ENCODE results near the gene GID4.

GID4 gene

DNA sequence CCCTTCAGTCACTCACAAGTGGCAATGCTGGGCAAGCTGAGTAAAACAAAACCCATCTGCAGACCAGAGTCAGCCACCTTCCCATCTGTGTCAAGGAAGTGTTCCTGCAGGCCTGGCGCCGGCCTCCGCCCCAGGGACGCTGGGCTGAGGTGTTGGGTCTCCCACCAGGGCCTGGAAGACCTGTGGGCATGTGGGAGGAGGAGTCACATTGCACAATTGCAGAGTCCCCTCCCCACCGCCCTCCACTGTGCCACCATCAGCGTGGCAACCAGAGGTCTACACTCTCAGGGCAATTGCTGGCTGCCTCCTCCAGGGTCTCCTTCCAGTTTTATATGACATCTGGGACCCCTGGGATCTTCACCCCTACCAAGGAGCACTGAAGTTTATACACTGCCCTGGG, 66.4 kb downstream of the GID4 start:
- DNase-seq: no peak

DNA sequence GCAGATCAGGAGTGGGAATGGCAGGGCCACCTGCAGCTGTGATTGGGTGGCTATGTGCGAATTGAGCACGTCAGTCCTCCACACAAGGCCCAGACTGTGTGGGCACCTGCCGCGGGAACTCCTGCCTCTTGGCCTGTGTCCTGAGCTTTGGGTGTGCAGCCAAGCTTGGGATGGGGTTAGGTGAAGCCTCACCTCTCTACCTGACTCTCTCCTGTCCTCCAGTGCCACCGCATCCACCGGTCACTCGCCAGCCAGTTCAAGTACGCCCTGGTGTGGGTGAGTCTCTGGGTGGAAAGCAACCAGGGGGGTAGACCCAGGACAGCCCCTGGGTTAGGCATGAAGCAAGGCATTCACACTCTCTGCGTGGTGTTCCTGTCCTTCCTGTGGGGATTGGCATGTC, 67.0 kb downstream of the GID4 start:
- DNase-seq: no peak

DNA sequence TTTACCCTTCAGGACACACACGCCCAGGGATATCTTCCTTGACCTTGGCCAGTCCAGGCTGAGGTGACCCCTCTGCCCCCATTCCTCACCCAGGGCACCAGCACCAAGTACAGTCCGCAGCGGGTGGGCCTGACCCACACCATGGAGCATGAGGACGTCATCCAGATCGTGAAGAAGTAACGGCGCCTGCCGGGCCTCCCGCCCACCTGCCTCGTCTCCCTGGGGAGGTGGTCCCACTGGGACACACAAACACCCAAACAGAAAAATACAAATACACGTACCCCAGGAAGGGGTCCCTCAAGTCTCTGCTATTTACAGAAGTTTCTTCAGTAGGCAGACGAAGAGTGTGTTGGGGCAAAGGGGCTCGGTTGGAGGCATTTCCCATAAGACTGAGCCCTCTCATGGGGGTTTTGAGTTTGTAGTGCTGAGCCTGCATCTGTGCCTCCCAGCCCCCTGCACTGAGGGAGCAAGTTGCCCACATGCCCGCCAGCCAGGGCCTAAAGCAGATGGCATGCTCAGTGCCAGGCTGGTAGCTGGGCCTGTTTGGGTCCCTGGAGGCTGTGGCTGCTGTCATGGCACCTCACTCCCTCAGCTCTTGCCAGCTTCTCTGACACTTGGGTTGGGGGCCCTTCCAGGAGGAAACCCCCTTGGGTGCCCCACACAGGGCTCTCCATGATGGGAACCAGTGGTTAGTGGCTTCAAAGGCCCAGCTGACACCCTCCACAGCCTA, 68.0 kb downstream of the GID4 start:
- no peak for DNase-seq

- no peak for DNase-seq
Observed at GRCh38 chr17:18107971-18108370, 68.8 kb downstream of the GID4 start.

DNA sequence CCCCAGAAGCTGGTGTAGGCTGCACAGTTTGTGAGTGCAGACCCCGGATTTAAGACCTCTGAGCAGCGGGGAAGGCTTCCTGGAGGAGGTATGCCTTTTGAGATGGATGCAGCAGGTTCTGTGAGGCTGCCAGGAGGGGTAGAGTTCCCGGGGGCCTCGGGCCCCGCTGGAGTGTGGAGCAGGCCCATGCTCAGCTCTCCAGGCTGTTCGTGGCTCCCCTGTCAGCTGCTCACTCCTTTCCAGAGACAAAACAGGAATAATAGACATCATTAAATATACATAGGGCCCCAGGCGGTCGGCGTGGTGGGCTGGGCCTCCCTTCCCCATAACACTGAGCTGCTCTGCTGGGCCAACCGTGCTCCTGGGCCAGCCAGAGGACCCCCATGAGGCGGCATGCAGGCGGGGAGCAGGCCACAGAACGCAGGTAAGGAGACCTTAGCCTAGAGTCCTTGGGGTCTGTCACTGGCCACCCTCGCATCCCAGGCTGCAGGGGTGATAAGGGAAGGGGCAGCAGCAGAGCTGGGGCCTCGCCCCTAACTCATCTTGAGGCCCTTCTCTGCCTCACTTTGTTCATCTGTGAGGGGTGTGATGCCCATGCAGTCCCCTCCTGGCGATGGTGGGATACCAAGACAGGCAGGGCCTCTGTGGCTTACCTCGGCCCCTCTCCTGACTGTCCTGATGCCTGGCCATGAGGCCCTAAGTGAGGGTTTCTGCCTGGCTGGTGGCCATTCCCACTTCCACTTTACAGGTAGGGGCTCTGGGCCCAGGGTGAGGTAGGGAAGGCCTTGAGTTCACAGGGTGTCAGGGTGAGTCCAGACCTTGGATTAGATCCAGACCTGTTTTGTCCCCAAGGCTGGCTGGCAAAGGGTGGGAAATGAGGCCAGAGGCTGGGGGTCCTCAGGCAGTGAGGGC, 69.4 kb downstream of the GID4 start, which contains the start of gene MYO15A:
Gene MYO15A, plus strand, starts transcription at position 356 of the 912 bp plus-strand sequence. CDS start 10,045 bp downstream, outside the sequence.
- no peak for DNase-seq

DNA sequence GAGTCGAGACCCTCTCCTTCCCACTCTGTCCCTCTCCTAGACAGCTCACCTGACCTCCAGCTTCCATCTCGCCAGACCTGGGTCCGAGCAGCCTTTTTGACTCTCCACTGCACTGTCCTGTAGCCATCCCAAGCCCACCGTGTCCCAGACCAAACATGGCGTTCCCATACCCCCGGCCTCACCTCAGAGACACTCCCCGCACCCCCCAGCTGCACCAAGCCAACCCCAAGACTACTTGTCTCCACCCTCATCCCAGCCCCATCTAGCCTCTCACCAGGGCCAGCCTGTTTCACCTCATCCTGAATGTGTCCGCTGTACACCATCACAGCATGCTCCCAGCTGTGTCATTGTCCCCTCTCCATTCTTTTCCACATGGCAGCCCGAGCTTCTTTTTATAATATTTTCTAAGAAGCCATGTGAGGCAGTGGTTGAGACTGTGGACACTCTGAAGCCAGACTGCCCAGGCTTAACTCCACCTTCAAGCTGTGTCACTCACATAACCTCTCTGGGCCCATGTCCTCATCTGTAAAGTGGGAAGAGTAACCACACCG, 70.8 kb downstream of the GID4 start:
- DNase-seq: no peak

GRCh38 chr17:18110636-18111145, 71.5 kb downstream of the GID4 start:
- no peak for DNase-seq

DNA sequence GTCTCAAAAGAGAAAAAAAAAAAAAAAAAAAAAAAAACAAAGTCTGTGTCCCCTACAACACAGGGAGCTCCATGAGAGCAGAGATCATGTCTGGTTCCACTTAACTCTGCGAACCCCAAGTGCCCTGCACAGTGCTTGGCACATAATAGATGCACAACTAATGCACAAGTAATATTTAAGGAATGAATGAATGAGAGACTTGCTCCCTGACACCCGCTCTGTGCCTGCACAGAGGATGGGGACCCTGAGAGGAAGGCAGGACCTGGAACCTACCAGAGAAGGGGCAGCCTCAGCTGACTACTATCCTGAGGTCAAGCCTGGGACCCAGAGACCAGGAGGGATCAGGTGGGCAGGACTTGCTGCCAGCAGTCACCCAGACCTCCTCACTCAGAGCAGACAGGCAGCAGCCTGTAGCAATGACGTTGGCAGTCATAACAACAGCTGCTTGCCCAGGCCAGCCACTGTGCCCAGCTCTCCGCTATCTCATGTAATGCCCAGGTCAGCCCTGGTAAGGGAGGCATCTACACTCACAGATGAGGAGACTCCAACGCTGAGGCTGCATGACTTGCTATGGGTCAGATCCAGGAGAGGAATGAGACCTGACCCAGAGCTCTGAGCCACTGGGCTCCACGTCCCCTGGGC, 72.2 kb downstream of the GID4 start:
- no peak for DNase-seq

- DNase-seq: no peak
Observed at GRCh38 chr17:18115517-18115916, 76.3 kb downstream of the GID4 start.

DNA sequence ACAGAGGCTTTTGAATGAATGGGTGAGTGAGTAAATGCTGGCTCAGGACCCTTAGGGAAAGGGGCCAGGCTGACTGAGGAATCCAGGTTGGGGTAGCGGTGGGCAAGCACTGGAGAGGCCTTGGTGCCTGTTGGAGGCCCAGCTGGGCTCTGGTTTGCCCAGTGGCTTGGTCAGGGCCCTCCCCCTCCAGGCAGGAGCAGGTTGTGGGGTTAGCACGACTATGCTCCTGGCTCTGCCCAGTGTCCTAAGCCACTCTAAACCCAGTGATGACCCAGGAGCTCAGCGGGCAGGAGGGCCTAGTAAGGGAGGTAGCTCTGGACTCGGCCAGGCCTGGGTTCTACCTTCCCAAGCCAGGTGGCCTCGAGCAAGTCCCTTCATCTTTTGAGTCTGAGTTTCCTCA, 76.9 kb downstream of the GID4 start:
- DNase-seq: no peak

DNA sequence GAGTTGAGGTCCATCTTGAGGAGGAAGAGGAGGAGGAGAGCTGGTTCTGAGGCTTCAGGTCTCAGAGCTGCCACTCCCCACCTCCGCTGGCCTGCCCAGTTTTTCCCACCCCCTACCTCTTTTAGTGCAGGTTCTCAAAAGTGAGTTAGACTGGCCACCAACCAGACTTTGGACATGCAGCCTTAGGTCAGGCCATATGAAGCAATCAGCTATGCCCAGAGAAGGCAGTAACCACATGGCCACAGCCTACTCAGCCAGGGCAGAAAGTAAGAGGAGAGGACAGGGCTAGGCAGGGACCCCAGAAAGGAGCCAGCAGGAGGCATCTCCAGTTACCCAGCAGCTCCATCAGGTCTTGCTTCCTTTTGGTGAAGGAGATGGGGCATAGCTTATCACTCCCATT, 78.3 kb downstream of the GID4 start:
- DNase-seq: no peak

All from NCI-H1092 treated with DMSO at 0.1 percent for 48 hours (cell line).